ENCODE results near the gene MCF2L. TPM values are rescaled to one million over a fixed set of nuclear protein-coding genes. Genes with fewer than 3 reads are reported as not detected.

Gene MCF2L
- total RNA-seq, 1 donor from 2014 or later: 6.7 TPM

DNA sequence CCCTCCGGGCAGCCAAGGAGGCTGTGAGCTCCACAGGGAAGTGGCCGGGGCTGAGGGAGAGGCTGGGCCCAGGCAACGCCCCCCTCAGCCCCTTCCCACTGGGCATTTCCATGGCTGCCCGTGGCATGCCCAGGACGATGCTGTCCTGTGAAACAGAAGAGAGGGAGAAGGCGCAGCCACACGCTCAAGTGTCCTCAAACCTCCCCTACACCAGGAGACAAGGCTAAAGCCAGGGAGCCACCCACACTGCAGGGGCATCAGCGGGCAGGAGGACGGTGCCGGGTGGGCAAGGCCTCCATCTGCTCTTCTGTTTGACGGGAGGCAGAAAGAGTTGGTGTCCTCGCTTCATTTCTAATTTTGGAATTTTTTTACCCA, 175.2 kb downstream of the MCF2L start:
- Mint-ChIP-seq H3K4me3 (ENCODE audit: unreplicated experiment) (no peak overlapping the region), H3K9me3 (ENCODE audit: low read depth) (no peaks in the 10 kb centered on the region), H3K4me1 (ENCODE audit: low read depth) (no peaks in the 10 kb centered on the region), H3K36me3 (ENCODE audit: low read depth) (no peaks in the 10 kb centered on the region), H3K27ac (ENCODE audit: unreplicated experiment) (no peak overlapping the region), H3K27me3 (ENCODE audit: low read depth) (no peaks in the 10 kb centered on the region)
- no peak for TF ChIP-seq CTCF (IDR thresholded peaks at IDR 0.05)
- DNase-seq (ENCODE audit: low spot score): no peak

GRCh38 chr13:113145496-113145895, 176.5 kb downstream of the MCF2L start:
- H3K27me3 Mint-ChIP-seq (ENCODE audit: low read depth): no peaks in the 10 kb centered on the region
- H3K36me3 Mint-ChIP-seq (ENCODE audit: low read depth): no peaks in the 10 kb centered on the region
- H3K27ac Mint-ChIP-seq (ENCODE audit: unreplicated experiment): no peak overlapping the region
- no peaks in the 10 kb centered on the region for H3K9me3 Mint-ChIP-seq (ENCODE audit: low read depth)
- TF ChIP-seq CTCF (IDR thresholded peaks at IDR 0.05): no peak
- H3K4me1 Mint-ChIP-seq (ENCODE audit: low read depth): no peaks in the 10 kb centered on the region
- DNase-seq (ENCODE audit: low spot score): no peak
- no peak overlapping the region for H3K4me3 Mint-ChIP-seq (ENCODE audit: unreplicated experiment)

GRCh38 chr13:113145911-113146598, 177.0 kb downstream of the MCF2L start:
- H3K9me3 Mint-ChIP-seq (ENCODE audit: low read depth): no peaks in the 10 kb centered on the region
- peaks cover under 1% of the 10 kb centered on the region for H3K36me3 Mint-ChIP-seq (ENCODE audit: low read depth)
- H3K4me3 Mint-ChIP-seq (ENCODE audit: unreplicated experiment): no peak overlapping the region
- H3K27ac Mint-ChIP-seq (ENCODE audit: unreplicated experiment): no peak overlapping the region
- no peak for TF ChIP-seq CTCF (IDR thresholded peaks at IDR 0.05)
- H3K4me1 Mint-ChIP-seq (ENCODE audit: low read depth): no peaks in the 10 kb centered on the region
- no peak for DNase-seq (ENCODE audit: low spot score)
- no peaks in the 10 kb centered on the region for H3K27me3 Mint-ChIP-seq (ENCODE audit: low read depth)

GRCh38 chr13:113146750-113147149, 177.7 kb downstream of the MCF2L start:
- TF ChIP-seq CTCF (IDR thresholded peaks at IDR 0.05): no peak
- no peak for DNase-seq (ENCODE audit: low spot score)
- H3K4me1 Mint-ChIP-seq (ENCODE audit: low read depth): no peaks in the 10 kb centered on the region
- H3K36me3 Mint-ChIP-seq (ENCODE audit: low read depth): peaks cover 1% of the 10 kb centered on the region
- H3K9me3 Mint-ChIP-seq (ENCODE audit: low read depth): no peaks in the 10 kb centered on the region
- no peak overlapping the region for H3K4me3 Mint-ChIP-seq (ENCODE audit: unreplicated experiment)
- no peak overlapping the region for H3K27ac Mint-ChIP-seq (ENCODE audit: unreplicated experiment)
- no peaks in the 10 kb centered on the region for H3K27me3 Mint-ChIP-seq (ENCODE audit: low read depth)

DNA sequence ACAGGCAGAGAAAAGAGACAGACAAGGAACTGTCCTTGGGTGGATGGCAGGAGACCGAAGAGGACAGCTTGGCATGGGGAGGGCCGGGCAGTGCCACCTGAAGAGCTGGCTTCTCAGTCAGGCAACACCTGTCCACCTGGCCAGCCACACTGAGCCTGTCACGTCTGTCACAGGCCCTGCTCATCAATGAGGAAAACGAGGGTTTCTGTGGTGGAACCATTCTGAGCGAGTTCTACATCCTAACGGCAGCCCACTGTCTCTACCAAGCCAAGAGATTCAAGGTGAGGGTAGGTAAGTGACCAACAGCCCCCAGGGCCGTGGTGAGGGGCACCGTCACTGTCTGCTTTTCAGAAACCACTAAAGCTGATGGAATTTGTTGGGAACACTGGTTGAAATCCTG, 178.2 kb downstream of the MCF2L start:
- Mint-ChIP-seq H3K27ac (ENCODE audit: unreplicated experiment) (no peak overlapping the region), H3K4me1 (ENCODE audit: low read depth) (peaks cover 2% of the 10 kb centered on the region), H3K4me3 (ENCODE audit: unreplicated experiment) (no peak overlapping the region), H3K27me3 (ENCODE audit: low read depth) (no peaks in the 10 kb centered on the region), H3K36me3 (ENCODE audit: low read depth) (peaks cover 1% of the 10 kb centered on the region), H3K9me3 (ENCODE audit: low read depth) (no peaks in the 10 kb centered on the region)
- no peak for TF ChIP-seq CTCF (IDR thresholded peaks at IDR 0.05)
- no peak for DNase-seq (ENCODE audit: low spot score)

Data from chondrocyte (in vitro differentiated cells).